ENCODE data around the gene NR5A1. TPM values are rescaled to one million over a fixed set of nuclear protein-coding genes. Genes with fewer than 3 reads are reported as not detected.

The NR5A1 gene
- total RNA-seq, 1 donor from 2014 or later, result not detected

- no peaks in the 10 kb centered on the region for H3K36me3 ChIP-seq
- no peak for DNase-seq
- H3K27me3 ChIP-seq (ENCODE audit: low read depth), result peaks cover 10% of the 10 kb centered on the region
- no peaks in the 10 kb centered on the region for H3K9me3 ChIP-seq (replicated peaks)
- no peak for TF ChIP-seq CTCF (IDR thresholded peaks at IDR 0.05; ENCODE audit: borderline replicate concordance)
- H3K4me3 ChIP-seq, result no peak overlapping the region
- H3K4me1 ChIP-seq, result peaks cover 16% of the 10 kb centered on the region
- no peak overlapping the region for H3K27ac ChIP-seq (replicated peaks)
- intact Hi-C loops (cut with micrococcal nuclease), result no loop called here
Observed at GRCh38 chr9:124514874-124515273, 7.7 kb upstream of the NR5A1 start.

GRCh38 chr9:124514125-124514524 lies 6.9 kb upstream of the NR5A1 start:
- Histone ChIP-seq H3K27ac (replicated peaks) (no peak overlapping the region), H3K27me3 (ENCODE audit: low read depth) (peaks cover 10% of the 10 kb centered on the region), H3K4me3 (no peak overlapping the region), H3K9me3 (replicated peaks) (no peaks in the 10 kb centered on the region), H3K36me3 (no peaks in the 10 kb centered on the region), H3K4me1 (peaks cover 16% of the 10 kb centered on the region)
- TF ChIP-seq CTCF (IDR thresholded peaks at IDR 0.05; ENCODE audit: borderline replicate concordance), result no peak
- DNase-seq, result no peak
- intact Hi-C loops (cut with micrococcal nuclease), result no loop called here

GRCh38 chr9:124513376-124513994 lies 6.3 kb upstream of the NR5A1 start:
- H3K36me3 ChIP-seq, result no peaks in the 10 kb centered on the region
- intact Hi-C loops (cut with micrococcal nuclease), result no loop called here

GRCh38 chr9:124512806-124513204 lies 5.6 kb upstream of the NR5A1 start:
- H3K9me3 ChIP-seq (replicated peaks), result no peaks in the 10 kb centered on the region
- TF ChIP-seq CTCF (IDR thresholded peaks at IDR 0.05; ENCODE audit: borderline replicate concordance), result no peak
- peaks cover 16% of the 10 kb centered on the region for H3K4me1 ChIP-seq
- H3K36me3 ChIP-seq, result no peaks in the 10 kb centered on the region
- no peak overlapping the region for H3K27ac ChIP-seq (replicated peaks)
- intact Hi-C loops (cut with micrococcal nuclease), result no loop called here
- no peak overlapping the region for H3K4me3 ChIP-seq
- H3K27me3 ChIP-seq (ENCODE audit: low read depth), result peaks cover 10% of the 10 kb centered on the region
- no peak for DNase-seq

More at GRCh38 chr9:124513376-124513994, 6.3 kb upstream of the NR5A1 start:
- Histone ChIP-seq H3K27me3 (ENCODE audit: low read depth) (peaks cover 10% of the 10 kb centered on the region), H3K9me3 (replicated peaks) (no peaks in the 10 kb centered on the region), H3K4me3 (no peak overlapping the region), H3K4me1 (peaks cover 16% of the 10 kb centered on the region), H3K27ac (replicated peaks) (no peak overlapping the region)
- DNase-seq, result peak; percentile 50
- peak; percentile 17 for TF ChIP-seq CTCF (IDR thresholded peaks at IDR 0.05; ENCODE audit: borderline replicate concordance)

GRCh38 chr9:124511891-124512805 lies 4.9 kb upstream of the NR5A1 start:
- H3K4me1 ChIP-seq, result peaks cover 16% of the 10 kb centered on the region
- no peak for DNase-seq
- H3K9me3 ChIP-seq (replicated peaks), result no peaks in the 10 kb centered on the region
- intact Hi-C loops (cut with micrococcal nuclease), result no loop called here
- no peak overlapping the region for H3K4me3 ChIP-seq
- TF ChIP-seq CTCF (IDR thresholded peaks at IDR 0.05; ENCODE audit: borderline replicate concordance), result no peak
- peaks cover 10% of the 10 kb centered on the region for H3K27me3 ChIP-seq (ENCODE audit: low read depth)
- no peak overlapping the region for H3K27ac ChIP-seq (replicated peaks)
- H3K36me3 ChIP-seq, result no peaks in the 10 kb centered on the region

All from left ventricle myocardium inferior (tissue), 1 donor.